ENCODE results near the gene BATF3.
"Not testable (repeated sequence)": the region's sequence is repeated elsewhere in the genome, so short reads cannot be mapped to it uniquely, and the experiment has no call there.

The BATF3 gene

DNA sequence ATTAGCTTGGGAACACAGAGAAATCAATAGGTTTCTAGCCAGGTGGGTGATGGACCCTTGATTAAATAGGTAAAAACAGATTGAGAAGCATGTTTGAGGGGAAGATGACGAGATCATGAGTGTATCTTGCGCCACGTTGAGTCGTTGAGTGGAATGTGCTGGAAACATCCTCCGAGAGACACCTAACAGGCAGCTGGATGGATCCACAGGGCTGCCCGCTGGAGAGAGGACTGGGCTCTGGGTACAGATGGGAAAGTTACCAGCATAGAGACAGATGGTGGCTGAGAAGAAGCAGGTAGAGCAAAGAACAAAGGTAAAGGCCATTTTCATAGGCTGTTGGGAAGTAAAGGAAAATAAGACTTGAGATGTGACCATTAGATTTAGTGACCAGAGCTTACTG, 15.6 kb downstream of the BATF3 start:
- no peak for DNase-seq

DNA sequence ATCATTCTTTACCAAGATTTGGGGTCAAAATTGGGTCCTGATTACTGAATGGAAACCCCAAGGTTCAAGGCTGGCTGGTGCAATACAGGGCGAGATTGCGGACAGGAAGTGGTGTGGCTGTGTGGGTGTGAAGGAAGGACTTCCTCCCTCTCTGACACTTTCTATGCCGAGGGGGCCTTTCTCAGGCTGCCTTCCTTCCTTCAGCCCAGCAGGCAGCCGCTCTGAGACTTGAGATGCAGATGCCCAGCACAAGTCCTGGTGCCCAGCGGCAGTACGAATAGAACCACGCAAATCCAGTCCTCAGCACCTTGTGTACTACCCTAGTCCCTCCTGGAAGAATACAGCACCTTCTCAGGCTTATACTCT, 16.3 kb downstream of the BATF3 start:
- DNase-seq, result no peak

DNA sequence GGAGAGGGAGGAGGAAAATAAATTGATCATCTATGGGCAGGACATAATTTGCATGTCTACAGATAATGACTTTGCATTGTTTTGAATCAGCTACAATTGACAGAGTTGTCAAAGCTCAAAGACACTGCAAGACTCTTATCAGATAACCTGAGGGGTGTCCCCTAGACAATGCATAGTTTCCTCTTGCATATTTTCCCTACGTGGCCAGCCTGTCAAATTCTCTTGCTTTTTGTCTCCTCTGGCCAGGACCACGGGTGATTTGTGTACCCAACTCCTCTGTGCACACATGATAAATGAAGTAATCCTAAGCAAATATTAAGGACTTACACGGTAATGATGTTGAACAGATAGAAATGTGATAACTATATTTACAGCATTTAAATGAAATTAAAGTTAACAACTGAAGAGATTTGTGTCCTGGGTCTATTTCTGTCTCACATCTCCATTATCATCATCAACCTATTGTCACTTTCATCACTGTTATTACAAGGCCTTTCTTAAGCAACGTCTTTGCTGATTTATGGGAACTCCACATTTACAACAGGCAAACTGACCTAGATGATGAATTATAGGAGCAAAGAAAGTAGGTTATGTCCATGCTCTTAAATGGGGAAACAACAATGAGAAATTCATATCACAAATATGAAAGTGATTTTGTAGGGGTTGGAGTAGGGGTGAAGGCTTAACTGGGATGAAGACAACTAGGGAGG, 18.8 kb downstream of the BATF3 start:
- DNase-seq, result no peak

DNA sequence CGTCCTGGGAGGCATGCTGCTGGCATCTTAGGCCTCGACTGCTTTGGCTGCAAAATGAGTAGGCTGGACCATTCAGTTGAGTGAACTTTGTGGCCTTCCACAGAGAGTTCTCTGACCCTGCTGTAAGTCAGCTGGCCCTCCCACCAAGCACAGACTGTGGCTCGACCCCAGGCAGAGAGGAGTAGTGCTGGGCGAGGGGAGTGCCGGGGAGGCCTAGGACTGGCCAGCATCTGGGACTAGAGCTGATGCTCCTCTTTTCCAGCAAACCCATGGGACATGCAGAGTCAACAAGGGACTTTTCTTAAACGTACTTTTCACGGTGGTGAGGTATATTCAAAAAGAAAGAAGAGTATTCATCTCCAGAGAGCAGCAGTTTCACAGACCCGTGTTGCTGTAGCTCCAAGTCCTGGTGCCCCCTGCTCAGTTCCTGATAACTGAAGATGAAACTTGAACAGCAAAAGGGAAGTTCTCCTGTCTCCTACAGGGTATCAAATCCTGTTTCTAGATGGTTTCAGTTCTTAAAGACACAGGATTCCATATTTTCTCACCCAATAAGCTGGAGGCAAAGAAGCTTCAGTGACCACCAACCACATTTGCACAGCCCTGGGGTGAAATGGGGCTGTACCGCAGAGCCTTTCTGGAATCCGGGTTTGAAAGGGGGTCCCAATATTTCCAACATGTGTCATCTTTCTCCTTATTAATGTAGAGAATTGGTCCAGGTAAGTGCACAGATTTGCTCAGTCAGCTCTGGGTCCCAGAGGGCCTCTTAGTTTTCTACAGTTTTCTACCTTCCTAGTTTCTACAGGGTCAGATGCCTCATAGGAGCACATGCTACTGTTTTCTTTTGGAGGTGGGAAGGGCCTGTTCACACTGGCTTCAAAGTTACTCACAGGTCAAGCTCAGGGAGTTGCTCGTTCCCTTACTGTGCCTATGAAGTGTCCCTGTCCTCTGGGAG, 20.9 kb downstream of the BATF3 start:
- no peak for DNase-seq

DNA sequence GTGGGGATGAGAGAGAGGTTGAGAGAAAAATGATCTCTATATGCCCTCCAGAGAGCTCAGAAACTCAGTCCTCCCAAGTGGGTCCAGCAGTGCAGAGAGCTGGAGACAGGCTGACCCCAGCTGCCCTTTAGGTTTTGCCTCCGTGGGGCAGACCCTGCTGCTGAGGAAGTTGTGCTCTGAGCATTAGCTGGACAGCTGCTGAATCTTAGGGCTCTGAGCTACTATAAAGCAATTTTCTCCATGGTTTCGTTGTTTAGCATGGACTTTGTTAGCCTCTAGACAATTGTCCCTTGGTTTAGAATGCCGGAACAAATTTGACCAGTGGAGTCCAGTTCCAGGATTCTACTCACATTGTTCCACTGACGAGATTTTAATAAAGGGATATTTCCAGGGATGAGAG, 22.1 kb downstream of the BATF3 start:
- no peak for DNase-seq

DNA sequence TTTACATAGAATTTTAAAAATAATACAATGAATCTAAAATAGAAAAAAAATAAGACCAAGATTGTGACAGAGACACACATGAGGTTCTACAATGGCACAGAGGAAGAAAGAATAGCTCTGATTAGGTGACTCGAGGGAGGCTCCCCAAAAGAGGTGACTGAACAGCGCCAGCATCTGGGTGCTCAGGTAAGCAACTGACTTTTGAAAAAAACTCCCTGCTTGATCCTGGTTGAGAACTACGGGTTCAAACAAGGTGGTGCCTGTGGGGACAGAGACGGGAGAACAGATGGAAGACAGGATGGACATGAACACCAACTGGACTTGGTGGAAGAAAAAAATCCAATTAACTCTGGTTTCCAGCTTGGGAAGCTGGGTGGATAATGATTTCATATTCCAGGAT, 22.5 kb downstream of the BATF3 start:
- DNase-seq, result no peak

DNA sequence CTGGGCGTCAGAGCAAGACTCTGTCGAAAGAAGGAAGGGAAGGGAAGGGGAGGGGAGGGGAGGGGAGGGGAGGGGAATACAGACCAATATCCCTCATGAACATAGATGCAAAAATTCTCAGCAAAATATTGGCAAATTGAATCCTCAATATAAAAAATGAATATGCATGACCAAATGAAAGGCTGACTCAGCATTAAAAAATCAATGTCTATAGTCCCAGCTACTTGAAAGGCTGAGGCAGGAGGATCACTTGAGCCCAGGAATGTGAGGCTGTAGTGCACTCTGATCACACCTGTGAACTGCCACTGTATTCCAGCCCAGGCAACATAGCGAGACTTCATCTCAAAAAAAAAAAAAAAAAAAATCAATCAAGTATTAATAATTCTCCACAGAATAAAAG, 24.0 kb downstream of the BATF3 start:
- no peak for DNase-seq

DNA sequence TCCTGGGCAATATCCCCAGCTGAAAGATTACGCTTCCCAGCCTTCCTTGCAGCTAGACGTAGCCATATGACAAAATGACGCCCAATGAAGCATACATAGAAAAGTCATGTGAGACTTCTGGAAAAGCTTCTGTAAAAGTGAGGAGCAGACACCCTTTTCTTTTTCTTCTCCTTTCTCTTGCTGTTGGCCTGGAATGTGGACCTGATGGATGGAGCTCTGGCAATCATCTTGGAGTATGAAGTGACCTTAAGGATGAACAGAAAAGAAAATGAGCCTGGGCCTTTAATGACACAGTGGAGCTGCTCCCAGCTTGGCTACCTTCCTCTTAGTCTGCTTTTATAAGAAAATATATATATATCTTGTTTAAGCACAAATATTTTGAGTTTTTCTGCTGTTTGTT, 24.8 kb downstream of the BATF3 start:
- no peak for DNase-seq

DNA sequence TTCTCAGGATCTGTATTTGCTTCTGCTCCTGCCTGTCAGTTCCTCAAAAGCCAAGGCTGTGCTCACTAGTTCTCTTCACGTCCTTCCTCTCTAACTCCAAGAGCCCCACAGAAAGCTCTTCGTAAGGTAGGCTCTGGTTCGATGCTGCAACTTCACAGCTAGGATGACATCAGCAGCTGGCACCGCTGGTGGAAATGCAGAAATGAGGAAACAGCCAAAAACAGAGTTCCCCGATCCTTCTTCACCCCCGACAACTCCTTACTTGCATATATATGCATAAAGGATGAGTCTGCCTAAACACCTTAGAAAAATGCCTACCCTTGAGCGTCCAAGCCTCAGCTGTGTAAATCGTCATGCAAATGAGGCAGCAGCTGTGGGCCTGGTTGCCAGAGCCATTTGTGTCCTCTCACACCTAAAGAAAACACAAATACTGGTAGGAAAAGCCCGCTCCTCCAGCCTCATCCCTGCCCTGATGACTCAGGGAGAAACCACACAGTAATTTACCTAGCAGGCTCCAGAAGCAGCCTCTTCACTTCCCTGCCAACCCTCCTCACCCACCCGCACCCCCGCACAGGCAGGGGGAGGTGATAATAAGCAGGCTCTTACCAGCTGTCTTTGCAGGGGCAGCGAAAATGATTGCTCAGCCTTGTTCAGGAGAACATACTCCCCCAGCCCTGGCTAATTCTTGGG, 28.2 kb downstream of the BATF3 start:
- DNase-seq, result peak; percentile 64

DNA sequence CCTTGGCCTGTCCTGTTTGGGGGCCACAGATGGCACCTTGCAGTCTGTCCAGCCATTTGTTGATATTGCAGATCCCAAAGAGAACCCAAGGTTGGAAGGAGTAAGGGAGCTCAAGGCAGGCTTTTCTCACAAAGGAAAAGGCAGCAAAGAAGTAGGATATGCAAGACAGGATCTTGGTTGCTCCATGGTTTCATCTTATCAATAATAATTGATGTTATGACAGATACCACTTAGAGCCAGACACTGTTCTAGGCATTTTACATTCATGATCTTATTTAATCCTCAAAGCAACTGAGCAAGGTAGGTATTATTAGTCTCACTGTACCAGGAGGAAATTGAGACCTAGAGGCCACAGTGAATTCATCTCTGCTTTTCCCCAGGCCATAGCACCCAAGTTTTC, 28.8 kb downstream of the BATF3 start:
- DNase-seq, result no peak

DNA sequence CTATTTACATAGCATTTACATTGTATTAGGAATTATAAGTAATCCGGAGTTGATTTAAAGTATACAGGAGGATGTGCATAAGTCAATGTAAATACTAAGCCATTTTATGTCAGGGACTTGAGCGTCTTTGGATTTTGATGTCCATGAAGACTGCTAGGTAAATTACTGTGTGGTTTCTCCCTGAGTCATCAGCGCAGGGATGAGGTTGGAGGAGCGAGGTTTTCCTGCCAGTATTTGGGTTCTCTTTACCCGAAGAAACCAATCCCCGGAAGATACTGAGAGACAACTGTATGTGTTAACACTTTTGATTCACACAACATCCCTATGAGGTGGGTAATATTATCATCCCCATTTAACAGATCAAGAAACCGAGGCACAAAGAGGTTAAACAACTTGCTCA, 29.3 kb downstream of the BATF3 start:
- no peak for DNase-seq

DNA sequence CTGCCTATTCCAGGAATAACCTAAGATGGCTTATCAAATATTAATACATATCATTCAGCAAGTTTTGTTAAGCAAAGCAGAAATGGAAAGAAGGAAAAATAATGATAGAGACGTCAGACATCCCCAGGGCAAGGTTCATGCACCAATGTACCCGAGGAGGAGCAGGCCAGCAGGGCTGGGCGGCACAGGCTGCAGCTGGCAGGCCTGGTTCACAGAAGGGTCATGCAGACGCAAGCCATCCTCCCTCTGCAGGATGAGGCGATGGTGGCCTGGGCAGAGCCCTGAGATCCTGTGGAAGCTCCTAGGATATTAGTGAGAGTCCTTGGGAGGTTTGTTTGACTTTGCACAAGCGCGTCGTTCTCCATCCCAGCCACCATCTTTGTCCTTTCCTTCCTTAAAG, 30.0 kb downstream of the BATF3 start:
- no peak for DNase-seq

DNA sequence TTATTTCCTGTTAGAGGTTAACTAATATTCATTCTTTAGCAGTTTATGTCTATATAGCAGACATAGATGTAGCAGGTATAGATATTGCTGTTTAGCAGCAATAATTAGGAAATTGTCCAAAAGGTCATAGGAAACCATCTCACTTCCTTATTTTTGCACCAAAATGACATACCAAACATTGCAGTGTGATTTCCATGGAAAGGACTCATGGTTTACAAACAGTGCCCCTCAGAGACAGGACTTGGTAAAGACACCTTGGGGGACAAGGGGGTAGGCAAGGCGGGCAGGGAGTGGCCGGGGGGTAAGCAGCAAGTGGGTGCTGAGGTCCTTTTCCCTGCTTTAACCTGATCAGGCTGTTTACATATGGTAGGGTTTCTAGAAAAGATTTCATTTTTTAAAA, 30.5 kb downstream of the BATF3 start:
- DNase-seq, result no peak

DNA sequence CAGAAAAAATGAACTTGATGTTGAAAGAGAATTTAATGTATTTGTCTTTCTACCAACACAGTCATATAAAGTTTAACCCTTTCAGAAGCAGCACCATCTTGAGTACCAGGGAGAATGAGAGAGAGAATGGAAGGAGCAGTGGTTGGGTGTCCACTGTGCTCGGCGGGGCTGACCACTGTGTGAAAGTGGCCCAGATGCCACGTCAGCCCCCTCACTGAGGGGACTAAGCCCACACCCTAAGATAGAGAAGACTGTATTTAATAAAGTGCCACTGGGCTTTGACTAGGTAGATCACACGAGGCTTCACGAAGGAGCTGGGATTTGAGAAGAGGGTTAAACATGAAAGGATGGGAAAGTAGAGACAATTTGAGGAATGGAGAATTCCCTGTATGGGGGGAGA, 31.2 kb downstream of the BATF3 start:
- DNase-seq, result no peak

DNA sequence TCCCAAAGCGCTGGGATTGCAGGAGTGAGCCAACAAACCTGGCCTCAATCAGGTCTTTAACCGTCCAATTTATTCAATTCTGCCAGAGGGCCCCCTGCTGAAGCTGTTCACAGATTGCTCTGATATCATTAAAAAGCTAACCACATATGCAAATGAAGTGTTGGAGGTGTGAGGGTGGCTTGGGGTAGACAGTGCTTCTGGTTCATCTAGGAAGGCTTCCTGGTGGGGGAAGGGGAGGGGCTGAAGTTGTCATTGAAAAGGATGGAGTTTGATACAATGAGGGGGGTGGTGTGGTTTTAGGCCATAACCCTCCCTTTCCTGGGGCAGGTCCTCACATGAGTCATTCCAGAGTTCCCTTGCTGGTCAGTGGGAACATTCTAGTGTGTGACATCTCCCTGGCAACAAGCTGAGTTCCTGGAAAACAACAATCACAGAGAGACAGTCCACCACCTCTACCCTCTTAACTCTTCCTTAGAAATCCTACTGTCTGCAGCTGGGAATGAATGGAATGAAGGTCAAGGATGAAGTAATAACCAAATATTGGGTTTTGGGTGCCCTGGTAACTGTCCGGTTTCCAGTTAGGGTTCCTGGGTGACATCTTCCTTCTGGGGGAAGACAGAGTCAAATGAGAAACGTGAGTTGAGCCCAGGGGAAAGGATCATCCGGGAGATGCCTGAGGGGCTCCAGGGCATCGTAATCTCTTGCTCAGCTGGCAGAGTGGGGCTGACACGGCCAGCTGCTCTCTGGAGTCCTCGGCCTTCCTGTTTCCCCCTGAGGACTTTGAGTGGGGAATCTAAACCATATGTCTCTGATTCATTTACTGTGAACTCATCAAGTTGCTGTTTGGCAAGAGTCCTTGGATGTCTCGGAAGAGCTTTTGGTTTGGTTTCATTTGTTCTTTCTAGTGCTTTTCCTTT, 32.2 kb downstream of the BATF3 start:
- peak; percentile 91 for DNase-seq

DNA sequence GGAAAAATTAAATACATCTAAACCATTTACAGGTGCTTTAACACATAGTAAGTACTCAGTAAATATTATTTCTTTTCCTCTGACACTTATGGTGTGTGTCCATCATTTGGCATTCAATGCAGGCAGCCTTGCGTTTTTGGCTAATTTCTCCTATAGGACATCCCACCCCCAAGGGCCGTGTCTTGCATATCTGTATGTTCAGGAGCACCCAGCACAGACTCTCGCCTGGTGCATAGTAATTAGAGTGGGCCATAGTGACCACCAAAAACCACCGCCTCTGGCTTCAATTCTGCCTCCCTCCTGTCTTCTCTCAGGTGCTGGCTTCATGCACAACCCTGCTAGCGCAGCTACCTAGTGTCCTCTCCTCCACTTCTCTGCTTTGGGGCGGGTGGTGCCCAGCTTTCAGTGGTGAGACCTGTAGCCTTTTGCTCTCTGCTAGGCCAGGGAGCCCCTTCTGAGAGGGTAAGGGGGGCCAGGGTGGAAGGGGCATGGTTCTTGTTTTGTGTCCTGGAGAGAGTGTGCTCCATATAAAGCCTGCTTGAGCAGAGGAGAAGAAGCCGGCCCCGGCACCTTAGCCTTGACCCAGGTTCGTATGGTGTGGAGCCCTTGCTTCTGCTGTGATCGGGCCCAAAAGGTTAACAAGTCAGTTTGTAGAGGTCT, 33.4 kb downstream of the BATF3 start:
- no peak for DNase-seq

DNA sequence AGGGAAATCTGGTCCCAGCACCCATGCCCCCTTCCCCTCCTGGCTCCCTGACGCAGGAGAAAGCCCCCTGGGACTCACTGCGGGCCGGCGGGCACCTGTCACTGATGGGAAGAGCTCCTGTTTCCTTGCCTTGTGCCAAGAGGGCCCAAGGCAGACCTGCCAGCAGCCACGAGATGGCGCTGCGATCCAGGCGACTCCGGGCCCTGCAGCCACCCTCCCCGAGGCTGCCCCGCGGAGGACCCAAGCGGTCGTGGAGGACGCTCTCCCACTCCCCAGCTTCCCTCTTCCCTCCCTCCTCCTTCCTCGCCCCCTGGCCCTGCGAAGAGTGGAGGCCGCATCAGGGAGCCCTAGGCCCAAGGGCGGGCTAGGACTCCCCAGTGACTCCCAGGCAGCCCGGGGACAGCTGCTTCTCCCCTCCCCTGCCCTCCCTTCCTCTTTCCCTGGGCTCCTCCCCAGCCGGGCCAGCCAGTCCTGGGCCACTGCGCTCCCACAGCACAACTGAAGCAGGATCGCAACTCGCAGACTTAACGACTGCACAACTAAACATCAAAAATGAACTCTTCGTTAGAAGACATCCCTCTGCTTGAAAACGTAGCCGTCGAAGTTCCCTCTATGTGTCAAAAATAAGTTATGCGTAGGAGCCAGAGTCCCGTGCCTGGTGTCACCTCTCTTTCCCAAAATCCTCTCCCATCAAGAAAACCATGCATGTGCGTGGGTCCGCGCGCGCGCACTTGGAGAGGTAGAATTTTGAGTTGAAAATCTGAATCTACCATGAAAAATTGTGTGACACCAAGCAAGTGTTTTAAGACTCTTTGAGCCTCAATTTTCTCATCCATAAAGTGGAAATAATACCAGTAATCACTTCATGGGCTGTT, 34.2 kb downstream of the BATF3 start:
- DNase-seq, result peak; percentile 87

DNA sequence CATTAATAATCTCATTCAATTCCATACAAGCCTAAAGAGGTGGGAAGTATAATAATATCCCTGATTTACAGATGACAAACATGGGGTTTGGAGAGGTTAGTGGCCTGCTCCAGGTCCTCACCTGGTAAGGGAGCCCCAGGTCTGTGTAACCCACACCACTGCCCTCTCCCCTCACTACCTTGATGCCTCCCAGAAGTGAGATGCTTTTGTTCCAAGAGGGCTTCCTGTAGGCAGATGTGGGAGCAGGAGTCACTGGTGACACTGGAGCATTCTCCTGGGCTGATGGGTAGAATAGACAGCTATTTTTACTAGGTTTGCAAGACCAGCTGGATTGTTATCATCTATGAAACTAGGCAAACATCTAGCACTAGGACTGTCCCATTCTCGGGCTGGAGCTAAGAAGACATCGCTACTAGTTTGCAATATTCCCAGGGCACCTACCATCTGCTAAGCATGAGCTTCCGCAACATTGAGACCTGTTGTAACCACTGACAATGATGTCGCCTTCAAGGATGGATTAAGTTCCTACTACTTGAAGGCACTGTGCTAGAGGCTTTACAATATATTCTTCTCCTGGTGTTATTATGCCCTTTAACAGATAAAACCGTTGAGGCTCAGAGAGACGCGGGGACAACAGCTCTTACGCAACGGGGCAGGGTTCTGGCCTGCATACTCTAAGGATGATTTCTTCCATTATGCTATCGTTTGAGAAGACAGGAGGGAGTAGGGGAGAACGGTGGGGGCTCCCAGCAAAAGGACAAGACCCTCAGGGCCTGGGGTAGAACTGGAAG, 35.0 kb downstream of the BATF3 start:
- no peak for DNase-seq

DNA sequence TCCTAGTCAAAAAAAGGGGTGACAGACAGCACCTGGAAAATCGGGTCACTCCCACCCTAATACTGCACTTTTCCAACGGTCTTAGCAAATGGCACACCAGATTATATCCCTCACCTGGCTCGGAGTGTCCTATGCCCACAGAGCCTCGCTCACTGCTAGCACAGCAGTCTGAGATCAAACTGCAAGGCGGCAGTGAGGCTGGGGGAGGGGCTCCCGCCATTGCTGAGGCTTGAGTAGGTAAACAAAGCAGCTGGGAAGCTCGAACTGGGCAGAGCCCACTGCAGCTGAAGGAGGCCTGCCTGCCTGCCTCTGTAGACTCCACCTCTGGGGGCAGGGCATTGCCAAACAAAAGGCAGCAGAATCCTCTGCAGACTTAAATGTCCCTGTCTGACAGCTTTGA, 41.4 kb downstream of the BATF3 start:
- DNase-seq, result not testable (repeated sequence)

DNA sequence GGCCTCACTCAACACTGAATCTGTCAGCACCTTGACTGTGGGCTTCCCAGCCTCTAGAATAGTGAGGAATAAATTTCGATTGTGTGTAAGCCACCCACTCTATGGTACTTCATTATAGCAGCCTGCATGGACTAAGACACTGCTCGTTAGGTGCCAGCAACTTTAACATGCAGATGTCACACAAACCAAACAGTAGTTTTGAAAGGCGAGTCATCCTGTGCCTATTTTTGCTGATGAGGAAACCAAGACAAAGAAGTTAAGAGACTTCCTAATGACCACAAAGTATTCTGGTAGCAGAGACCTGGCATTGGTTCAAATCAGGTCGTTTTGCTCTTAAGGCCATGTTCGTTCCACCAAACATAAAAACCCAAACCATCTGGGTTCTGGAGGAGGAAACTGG, 42.9 kb downstream of the BATF3 start:
- no peak for DNase-seq
